CD4-positive, alpha-beta T cell (primary cell): ENCODE measurements around the gene STX11. TPM values are rescaled to one million over a fixed set of nuclear protein-coding genes. Genes with fewer than 3 reads are reported as not detected.

Experiments used
- ATAC-seq: fragments of 200-7000 bp; cut with Tn5 transposase; one replicate; pipeline ENCODE4 v1.10.0; 2022; ENCODE audit warnings: mild to moderate bottlenecking; ENCODE audit not compliant: poor library complexity
- CTCF ChIA-PET: fragments of 350-600 bp; sonication (Branson Sonifier 250); formaldehyde crosslinking; loops from one replicate; lab custom pipeline; 2021; ENCODE audit warnings: antibody characterized with exemption, inconsistent platforms; lab: Charles Lee
- POLR2A ChIA-PET: fragments of 350-600 bp; sonication (Branson Sonifier 250); formaldehyde crosslinking; loops from one replicate; lab custom pipeline; 2021; ENCODE audit warnings: antibody characterized with exemption, inconsistent platforms; lab: Charles Lee
- DNase-seq, 14 experiments: peaks; one replicate each; pipeline ENCODE4 v3.0.0-alpha.2; 2013 to 2020; ENCODE audit warnings: mixed read lengths in 2 of 14
- H3K27ac ChIP-seq, 2 donors: one replicate each; pipeline versions ENCODE4 v1.5.1 to v1.7.0; 2013; ENCODE audit warnings: low read length in 2 of 2, low read depth in 1 of 2, mild to moderate bottlenecking in 1 of 2
- H3K27me3 ChIP-seq, 2 experiments: 1 replicate in 1 of 2; 2 replicates in 1 of 2; pipeline versions ENCODE4 v1.6.1 to v1.7.0; 2013; ENCODE audit warnings: low read length in 2 of 2, control low read depth in 1 of 2, mild to moderate bottlenecking in 1 of 2, moderate library complexity in 1 of 2; ENCODE audit not compliant: insufficient read depth in 2 of 2, control insufficient read depth in 1 of 2
- H3K36me3 ChIP-seq: one replicate; pipeline ENCODE4 v1.6.1; 2013; ENCODE audit warnings: low read length, control low read depth; ENCODE audit not compliant: insufficient read depth
- H3K4me1 ChIP-seq: one replicate; pipeline ENCODE4 v1.6.1; 2013; ENCODE audit warnings: low read length, control low read depth; ENCODE audit not compliant: insufficient read depth
- H3K4me3 ChIP-seq: one replicate; pipeline ENCODE4 v1.5.1; 2013; ENCODE audit warnings: mild to moderate bottlenecking, low read length, moderate library complexity
- H3K9me3 ChIP-seq, 2 experiments: 1 replicate in 1 of 2; 2 replicates in 1 of 2; pipeline versions ENCODE4 v1.6.1 to v1.7.0; 2013; ENCODE audit warnings: low read length in 2 of 2, mild to moderate bottlenecking in 2 of 2, control low read depth in 1 of 2, moderate library complexity in 1 of 2; ENCODE audit not compliant: control insufficient read depth in 1 of 2, insufficient read depth in 1 of 2
- H3K27ac Mint-ChIP-seq: one replicate; pipeline ENCODE4 v1.8.0; 2020; ENCODE audit warnings: mixed read lengths
- H3K27me3 Mint-ChIP-seq: one replicate; pipeline ENCODE4 v1.8.0; 2021; ENCODE audit warnings: mixed read lengths
- H3K36me3 Mint-ChIP-seq: one replicate; pipeline ENCODE4 v1.8.0; 2021; ENCODE audit warnings: low read depth, mixed read lengths
- H3K4me1 Mint-ChIP-seq: one replicate; pipeline ENCODE4 v1.8.0; 2021; ENCODE audit warnings: low read depth, mixed read lengths
- H3K4me3 Mint-ChIP-seq: one replicate; pipeline ENCODE4 v1.8.0; 2020; ENCODE audit warnings: mild to moderate bottlenecking, mixed read lengths
- H3K9me3 Mint-ChIP-seq: one replicate; pipeline ENCODE4 v1.8.0; 2020; ENCODE audit warnings: mixed read lengths
- CTCF ChIP-seq: fragments of 200-600 bp; IDR thresholded peaks from one replicate; pipeline ENCODE4 v1.8.0; 2022; ENCODE audit warnings: antibody characterized with exemption, mild to moderate bottlenecking
- intact Hi-C, 2 experiments: fragments of 100-400 bp; cut with DNase I in 1 of 2; cut with micrococcal nuclease in 1 of 2; formaldehyde crosslinking; loops; one replicate each; pipeline versions ENCODE4 v1.15.1 to v1.9.0; 2023 to 2025; cut with DNase I, micrococcal nuclease
- total RNA-seq, 174 experiments: library from RNA in 2 of 174; stranded (reverse) in 2 of 174; gene quantifications; one replicate each; pipeline ENCODE4 v1.2.3 and lab custom pipeline; 2021 to 2026

STX11 gene
- total RNA-seq, 2 experiments from 2014 or later = 16.1 to 16.8 TPM

GRCh38 chr6:144149558-144149893, 791 bp upstream of the STX11 start:
- peak overlapping the region; percentile 67 for H3K27ac Mint-ChIP-seq
- POLR2A ChIA-PET = no interaction called here

DNA sequence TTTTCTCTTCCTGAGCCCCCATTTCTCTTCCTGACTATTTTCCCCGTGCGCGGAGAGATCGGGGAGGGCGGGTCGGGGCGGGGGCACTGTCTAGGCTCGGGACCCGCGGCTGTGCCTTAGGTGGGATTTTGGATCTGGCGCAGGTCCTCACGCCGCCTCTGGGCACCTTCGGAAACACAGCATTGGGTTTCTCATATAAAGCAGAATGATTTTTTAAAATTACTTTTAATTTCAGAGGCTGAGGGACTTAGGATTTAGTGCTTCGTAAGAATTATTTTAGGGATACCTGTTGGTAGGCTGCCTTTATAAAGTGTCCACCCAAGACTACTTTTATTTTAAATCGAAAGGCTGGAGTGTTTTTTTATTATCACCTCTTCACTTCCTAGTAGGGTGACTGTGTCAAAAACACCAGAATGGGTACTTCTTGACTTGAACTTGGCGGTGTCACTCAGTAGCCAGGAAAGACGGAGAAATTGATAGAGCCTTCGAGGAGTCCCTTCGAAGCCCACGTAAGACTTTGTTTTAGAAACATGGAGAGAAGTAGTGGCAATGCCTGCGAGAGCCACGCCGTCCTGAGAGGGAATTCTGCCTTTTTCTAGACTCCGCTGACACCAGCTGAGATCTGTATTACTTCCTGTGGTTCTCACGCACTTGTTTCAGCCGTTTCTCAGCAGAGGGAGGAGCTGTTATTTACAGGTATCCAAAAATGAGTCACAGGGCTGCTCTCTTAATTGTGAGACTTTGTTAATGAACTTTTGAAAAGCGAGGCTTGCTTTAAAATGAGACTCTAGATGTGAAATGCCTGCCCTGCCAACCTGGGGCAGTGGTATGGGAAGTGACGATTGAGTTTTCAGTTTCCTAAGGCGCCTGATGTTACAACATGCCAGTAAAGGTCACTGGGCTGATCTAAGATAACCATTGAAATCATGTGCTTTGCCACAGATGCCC, 667 bp downstream of the STX11 start:
- TF ChIP-seq CTCF = peak; percentile 65
- H3K4me1 Mint-ChIP-seq = peaks cover 36% of the 10 kb centered on the region
- peak overlapping the region; percentile 92 for H3K4me3 Mint-ChIP-seq
- Histone ChIP-seq H3K4me1 (peaks cover 20% of the 10 kb centered on the region), H3K4me3 (peak overlapping the region; percentile 78), H3K27ac (peak overlapping the region; percentile 54 to 74), H3K9me3 (no peaks in the 10 kb centered on the region), H3K36me3 (no peaks in the 10 kb centered on the region), H3K27me3 (no peaks in the 10 kb centered on the region)
- ChIA-PET POLR2A (interaction anchor here (0.7 to 1.9 kb wide), 12 partner anchors 10 to 194 kb away, joined by 3 to 12 read pairs (median 4); partner anchors contain the start of gene SF3B5), CTCF (interaction anchor here (1.5 to 1.7 kb wide), 2 partner anchors 65 to 68 kb away, joined by 4 to 5 read pairs; no protein-coding TSS in a partner anchor)
- peaks cover 7% of the 10 kb centered on the region for H3K36me3 Mint-ChIP-seq
- DNase-seq (peak; percentile 29 to 88 (median 46)), ATAC-seq (peak; percentile 79)
- H3K9me3 Mint-ChIP-seq = no peaks in the 10 kb centered on the region
- no peaks in the 10 kb centered on the region for H3K27me3 Mint-ChIP-seq
- intact Hi-C loops = loop anchor here (1.0 to 5.0 kb wide), 3 partner anchors 44 to 66 kb away; no protein-coding TSS in a partner anchor
- H3K27ac Mint-ChIP-seq = peak overlapping the region; percentile 83

More at GRCh38 chr6:144149558-144149893, 791 bp upstream of the STX11 start:
- peak overlapping the region; percentile 91 for H3K4me3 Mint-ChIP-seq
- H3K27ac ChIP-seq = no peak overlapping the region
- no peaks in the 10 kb centered on the region for H3K27me3 Mint-ChIP-seq
- CTCF ChIA-PET = no interaction called here
- H3K4me1 Mint-ChIP-seq = peaks cover 31% of the 10 kb centered on the region
- TF ChIP-seq CTCF = no peak
- H3K4me1 ChIP-seq = peaks cover 20% of the 10 kb centered on the region
- H3K36me3 ChIP-seq = no peaks in the 10 kb centered on the region
- no peaks in the 10 kb centered on the region for H3K27me3 ChIP-seq
- DNase-seq (peak in 1 of 14 experiments; percentile 36), ATAC-seq (no peak)
- no peaks in the 10 kb centered on the region for H3K9me3 Mint-ChIP-seq
- no peaks in the 10 kb centered on the region for H3K9me3 ChIP-seq
- peak overlapping the region; percentile 78 for H3K4me3 ChIP-seq
- H3K36me3 Mint-ChIP-seq = peaks cover 7% of the 10 kb centered on the region
- intact Hi-C loops = loop anchor here in 1 of 2 experiments (5.0 kb wide), 1 partner anchor 42 kb away; no protein-coding TSS in a partner anchor

DNA sequence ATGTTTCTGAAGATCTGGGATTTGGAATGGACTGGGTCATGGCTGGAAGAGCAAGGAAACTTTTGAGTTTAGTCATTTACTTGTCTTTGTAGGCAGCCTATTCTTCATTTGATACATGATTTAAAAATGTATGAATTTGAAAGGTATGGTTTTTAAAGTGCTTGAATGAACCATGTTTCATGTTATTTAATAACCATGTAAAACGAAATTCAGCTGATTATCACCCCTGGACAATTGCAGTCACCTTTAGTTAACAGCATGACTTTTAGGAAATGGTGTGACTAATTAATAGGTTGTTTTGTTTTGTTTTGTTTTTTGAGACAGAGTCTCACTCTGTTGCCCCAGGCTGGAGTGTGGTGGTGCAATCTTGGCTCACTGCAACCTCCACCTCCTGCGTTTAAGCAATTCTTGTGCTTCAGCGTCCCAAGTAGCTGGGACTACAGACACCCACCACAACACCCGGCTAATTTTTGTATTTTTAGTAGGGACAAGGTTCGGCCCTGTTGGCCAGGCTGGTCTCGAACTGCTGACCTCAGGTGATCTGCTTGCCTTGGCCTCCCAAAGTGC, 2.1 kb downstream of the STX11 start:
- DNase-seq (peak in 1 of 14 experiments; percentile 24), ATAC-seq (no peak)
- peak overlapping the region; percentile 92 for H3K4me3 Mint-ChIP-seq
- no peak overlapping the region for H3K27ac ChIP-seq
- H3K27me3 ChIP-seq = no peaks in the 10 kb centered on the region
- no peaks in the 10 kb centered on the region for H3K9me3 ChIP-seq
- peaks cover 46% of the 10 kb centered on the region for H3K4me1 Mint-ChIP-seq
- H3K4me1 ChIP-seq = peaks cover 24% of the 10 kb centered on the region
- peaks cover 7% of the 10 kb centered on the region for H3K36me3 Mint-ChIP-seq
- no peaks in the 10 kb centered on the region for H3K9me3 Mint-ChIP-seq
- H3K4me3 ChIP-seq = no peak overlapping the region
- CTCF ChIA-PET = interaction anchor here (0.5 kb wide), 1 partner anchor 29 kb away, joined by 3 read pairs; no protein-coding TSS in a partner anchor
- H3K27me3 Mint-ChIP-seq = no peaks in the 10 kb centered on the region
- no peaks in the 10 kb centered on the region for H3K36me3 ChIP-seq
- intact Hi-C loops = loop anchor here in 1 of 2 experiments (5.0 kb wide), 1 partner anchor 45 kb away; no protein-coding TSS in a partner anchor
- POLR2A ChIA-PET = interaction anchor here (0.6 to 1.9 kb wide), 3 partner anchors 19 to 192 kb away, joined by 3 to 6 read pairs (median 4); no protein-coding TSS in a partner anchor
- H3K27ac Mint-ChIP-seq = peak overlapping the region; percentile 83
- TF ChIP-seq CTCF = no peak
